OCI-LY7 (cell line): ENCODE data around the gene RAP1B.

ENCODE experiments used
- CTCF ChIP-seq: fragments of 200-600 bp; sonication (generic); conservative IDR thresholded peaks from 2 replicates; pipeline ENCODE4 v1.5.1; 2014; ENCODE audit warnings: mild to moderate bottlenecking, antibody characterized with exemption, low read length, moderate library complexity, mixed read lengths
- EZH2phosphoT487 ChIP-seq: fragments of 200-600 bp; sonication (generic); IDR thresholded peaks from 2 replicates; pipeline ENCODE4 v1.6.1; 2018; ENCODE audit warnings: low read depth, borderline replicate concordance, mild to moderate bottlenecking, mixed run types, antibody characterized with exemption, low read length, moderate library complexity, mixed read lengths

DNA sequence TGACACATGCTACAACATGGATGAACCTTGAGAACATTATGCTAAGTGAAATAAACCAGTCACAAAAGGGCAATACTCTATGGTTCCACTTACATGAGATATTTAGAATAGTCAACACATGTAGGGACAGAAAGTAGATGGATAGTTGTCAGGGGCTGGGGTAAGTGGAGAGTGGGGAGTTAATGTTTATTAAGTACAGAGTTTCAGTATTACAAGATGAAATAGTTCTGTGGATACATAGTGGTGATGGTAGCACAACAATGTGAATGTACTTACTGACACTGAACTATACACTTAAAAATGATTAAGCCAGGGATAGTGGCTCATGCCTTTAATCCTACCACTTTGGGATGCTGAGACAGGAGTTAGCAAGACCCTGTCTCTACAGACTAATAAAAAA is 84.8 kb downstream of the RAP1B start:
- TF ChIP-seq CTCF (no peak), EZH2phosphoT487 (no peak)
